C1 segment of cervical spinal cord (tissue), 14 donors: ENCODE measurements around the gene KCNE4.

Experiments used
- DNase-seq, 14 donors: peaks; one replicate each; lab custom pipeline; 2025; lab: John Stamatoyannopoulos, UW

The KCNE4 gene

GRCh38 chr2:223084873-223085272, 32.9 kb downstream of the KCNE4 start:
- peak in 5 of 14 donors; percentile 3 to 72 (median 20) for DNase-seq

DNA sequence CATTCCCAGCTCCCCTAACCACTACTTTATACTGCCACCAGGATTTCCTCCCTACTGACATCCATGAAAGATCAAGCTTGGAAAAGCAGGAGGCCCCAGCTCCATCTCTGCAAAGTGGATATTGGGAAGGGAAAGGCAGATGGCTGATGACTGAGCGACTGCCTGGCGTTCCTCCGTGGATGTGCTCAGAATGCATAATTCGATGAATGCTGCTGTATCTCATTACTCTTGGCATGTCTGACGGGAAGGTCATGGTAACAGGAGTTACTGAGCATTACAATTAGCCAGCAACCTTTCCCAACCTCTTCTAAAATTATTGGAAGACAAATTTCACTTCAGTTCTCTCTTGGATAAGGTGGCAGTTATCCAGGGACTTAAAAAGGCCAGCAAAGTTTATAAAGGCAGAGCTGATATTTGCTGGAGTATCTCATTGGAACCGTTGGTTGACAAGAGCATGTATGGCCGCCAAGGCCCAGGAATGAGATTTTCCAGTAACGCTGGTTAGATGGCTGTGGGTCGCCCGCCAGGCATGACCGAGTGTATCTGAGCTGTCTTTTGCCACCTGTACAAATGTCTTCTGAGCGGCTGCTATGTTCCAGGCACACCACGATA, 34.5 kb downstream of the KCNE4 start:
- DNase-seq = peak in 8 of 14 donors; percentile 7 to 43 (median 14)

DNA sequence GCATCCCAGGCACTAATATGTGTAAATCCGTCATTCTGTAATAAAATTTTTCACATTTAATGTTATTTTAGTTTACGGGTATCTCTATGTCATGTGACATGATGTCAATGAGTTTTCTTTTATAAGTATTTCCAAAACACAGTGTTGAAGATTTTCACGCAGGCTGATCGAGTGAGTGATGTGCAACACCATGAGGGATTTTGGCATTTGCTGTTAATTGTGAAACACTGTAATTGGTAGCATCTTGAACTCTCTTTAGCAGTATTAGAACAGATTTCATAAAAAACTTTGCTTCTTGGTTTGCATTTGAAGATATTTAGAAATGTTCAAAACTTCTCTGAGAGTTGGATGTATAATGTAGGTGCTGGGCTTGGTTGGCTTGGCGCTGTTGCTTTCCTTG, 35.5 kb downstream of the KCNE4 start:
- DNase-seq = no peak

DNA sequence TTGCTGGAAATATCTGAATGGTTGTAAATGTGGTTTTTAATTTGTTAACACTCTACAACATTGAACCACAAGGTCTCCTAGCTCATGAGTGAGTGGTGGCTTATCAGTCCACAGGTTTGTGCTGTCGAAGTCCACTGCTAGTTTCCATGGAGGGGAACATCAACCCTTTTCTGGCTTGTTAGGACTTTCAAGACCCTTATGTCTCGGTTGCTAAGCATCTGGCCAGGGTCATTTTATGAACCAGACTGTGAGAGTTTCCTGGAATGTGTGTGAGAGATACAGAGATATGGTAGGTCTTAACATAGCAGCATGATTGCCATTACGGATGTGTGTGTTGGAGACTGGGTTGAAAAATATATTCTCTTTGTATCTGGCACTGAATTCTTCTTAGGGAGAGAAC, 36.9 kb downstream of the KCNE4 start:
- no peak for DNase-seq

- no peak for DNase-seq
Measured at GRCh38 chr2:223090039-223090438, 38.0 kb downstream of the KCNE4 start.

DNA sequence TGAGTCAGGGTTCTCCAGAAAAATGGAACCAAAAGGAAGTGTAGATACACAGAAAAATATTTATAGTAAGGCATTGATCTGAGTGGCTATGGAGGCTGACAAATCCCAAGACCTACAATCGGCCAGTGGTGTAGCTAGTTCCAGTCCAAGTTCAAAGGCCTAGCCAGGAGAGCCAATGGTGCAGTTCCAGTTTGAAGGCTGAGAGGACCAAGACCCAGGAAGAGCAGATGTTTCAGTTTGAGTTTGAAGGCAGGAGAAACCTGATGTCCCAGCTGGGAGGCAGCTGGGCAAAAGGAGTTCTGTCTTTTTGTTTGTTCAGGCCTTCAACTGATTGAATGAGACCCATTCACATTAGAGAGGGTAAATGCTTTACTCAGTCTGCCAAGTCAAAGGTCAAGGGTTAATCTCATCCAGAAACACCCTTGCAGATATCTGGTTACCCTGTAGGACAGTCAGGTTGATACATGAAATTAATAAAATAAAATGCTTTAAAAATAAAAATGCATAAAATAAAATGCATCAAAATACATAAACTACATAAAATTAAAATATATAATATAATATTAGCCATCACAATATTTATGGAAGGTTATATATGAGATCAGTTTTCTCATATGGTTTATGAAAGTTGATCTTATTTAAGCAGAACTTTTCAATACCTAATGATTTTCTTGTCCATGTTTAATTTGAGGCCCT, 38.7 kb downstream of the KCNE4 start:
- no peak for DNase-seq

DNA sequence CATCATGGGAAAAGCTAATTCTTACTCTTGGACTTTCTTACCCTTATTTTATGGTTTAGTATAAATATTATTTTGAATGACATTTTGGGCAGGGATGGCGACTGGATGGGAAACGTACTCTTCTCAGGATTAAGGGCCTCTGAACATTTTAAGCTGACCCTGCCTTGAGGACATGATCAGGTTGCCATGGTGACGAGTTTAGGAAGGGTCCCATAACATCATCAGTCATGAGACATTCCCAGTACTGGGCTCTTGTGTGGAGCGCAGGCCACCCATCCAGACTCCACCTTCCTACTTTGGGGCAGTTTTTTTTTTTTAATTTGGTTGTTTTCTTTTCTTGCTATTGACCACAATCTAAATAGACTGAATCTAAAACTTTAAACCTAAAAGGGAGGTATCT, 40.7 kb downstream of the KCNE4 start:
- DNase-seq = no peak

- peak in 1 of 14 donors; percentile 5 for DNase-seq
Measured at GRCh38 chr2:223093436-223094241, 41.6 kb downstream of the KCNE4 start.

DNA sequence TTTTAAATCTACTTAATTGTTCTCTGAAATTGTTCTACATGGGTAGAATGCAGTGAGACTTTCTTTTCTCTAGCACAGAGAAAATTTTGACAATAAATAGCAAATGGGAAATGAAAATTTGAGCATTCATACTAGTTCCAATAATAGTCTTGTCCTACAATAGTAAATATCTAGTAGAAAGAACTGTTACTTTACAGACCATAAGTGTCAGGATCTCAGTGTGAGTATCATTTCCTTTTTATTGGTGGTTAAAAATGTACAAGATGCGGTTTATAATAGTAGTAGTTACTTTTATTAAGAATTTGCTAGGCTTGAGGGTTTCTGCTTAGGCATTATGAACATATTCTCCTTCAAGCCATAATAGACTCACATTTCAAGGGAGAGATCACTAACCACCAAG, 43.2 kb downstream of the KCNE4 start:
- DNase-seq = no peak

- no peak for DNase-seq
Measured at GRCh38 chr2:223096235-223096970, 44.4 kb downstream of the KCNE4 start.

DNA sequence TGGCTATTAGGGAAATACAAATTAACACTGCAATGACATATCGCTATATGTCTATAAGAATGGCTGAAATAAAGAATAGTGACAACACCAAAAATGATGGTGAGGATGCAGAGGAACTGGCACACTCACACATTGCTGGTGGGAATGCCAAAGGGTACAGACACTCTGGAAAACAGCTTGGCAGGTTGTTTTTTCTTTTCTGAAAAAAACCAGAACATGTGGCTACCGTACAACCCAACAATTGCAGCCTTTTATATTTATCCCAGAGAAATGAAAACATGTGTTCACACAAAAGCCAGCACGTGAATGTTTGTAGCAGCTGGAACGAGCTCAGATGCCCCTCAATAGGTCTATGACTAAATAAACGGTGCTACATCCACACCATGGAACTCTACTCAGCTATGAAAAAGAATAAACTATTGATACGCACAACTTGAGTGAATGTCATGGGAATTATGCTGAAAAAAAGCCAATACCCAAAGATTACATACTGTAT, 45.9 kb downstream of the KCNE4 start:
- no peak for DNase-seq

- DNase-seq = no peak
Measured at GRCh38 chr2:223099561-223099960, 47.6 kb downstream of the KCNE4 start.

DNA sequence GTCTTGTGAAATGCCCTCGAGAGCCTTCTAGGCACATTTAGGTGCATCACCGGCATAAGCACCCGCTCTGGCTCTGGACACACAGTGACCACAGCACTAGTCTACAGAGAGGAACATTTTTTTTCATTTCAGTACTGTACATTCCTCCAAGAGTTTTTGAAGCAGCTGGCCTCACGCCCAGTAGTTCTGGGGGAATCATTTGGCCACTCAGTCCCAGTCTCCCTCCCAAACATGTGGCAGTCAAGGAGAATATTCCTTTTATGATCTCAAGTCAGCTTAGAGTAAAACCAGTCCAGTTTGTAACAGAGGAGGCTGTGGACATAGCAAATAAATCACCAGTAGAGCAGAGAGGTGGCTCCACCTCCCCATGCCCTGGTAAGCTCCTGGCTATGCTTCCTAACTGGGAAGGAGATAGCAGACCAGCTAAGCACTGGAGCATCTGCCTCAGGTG, 48.1 kb downstream of the KCNE4 start:
- DNase-seq = no peak

- peak in 3 of 14 donors; percentile 5 to 11 (median 8) for DNase-seq
Measured at GRCh38 chr2:223101340-223102039, 49.5 kb downstream of the KCNE4 start.

DNA sequence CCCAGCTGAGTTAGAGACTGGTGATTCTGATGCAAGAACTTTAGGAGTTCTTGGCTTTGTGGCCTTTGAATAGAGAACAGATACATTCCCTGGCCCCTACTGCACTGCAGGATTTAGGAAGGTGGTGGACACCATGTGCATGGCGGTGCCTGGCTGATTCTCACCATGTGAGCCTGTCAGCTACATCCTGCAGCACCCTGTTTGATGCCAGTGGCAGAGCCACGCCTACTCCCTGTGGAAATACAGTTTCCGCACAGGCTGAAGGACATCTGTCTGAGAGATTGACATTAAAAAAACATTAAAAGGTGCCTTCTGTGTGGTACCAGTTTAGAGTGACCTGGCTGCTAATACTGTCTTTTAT, 50.0 kb downstream of the KCNE4 start:
- DNase-seq = no peak

- DNase-seq = no peak
Measured at GRCh38 chr2:223102450-223102849, 50.5 kb downstream of the KCNE4 start.

GRCh38 chr2:223104336-223105132, 52.5 kb downstream of the KCNE4 start:
- no peak for DNase-seq
